Fibroblast of villous mesenchyme (primary cell): ENCODE results near the gene SLC16A3. TPM values are rescaled to one million over a fixed set of nuclear protein-coding genes. Genes with fewer than 3 reads are reported as not detected.

ENCODE experiments used
- DNase-seq: peaks from one replicate; pipeline ENCODE4 v3.0.0-alpha.2; 2010; ENCODE audit warnings: low read depth
- H3K4me3 ChIP-seq: 2 replicates; pipeline ENCODE4 v1.5.1; 2011; ENCODE audit warnings: low read depth, mild to moderate bottlenecking, low read length
- CTCF ChIP-seq: IDR thresholded peaks from 2 replicates; pipeline ENCODE4 v1.5.1; 2012; ENCODE audit warnings: low read depth, mild to moderate bottlenecking, low read length; ENCODE audit not compliant: insufficient read depth
- total RNA-seq: library from RNA; depleted of rRNA; stranded (reverse); fragments of >200 nt; gene quantifications from 2 replicates; pipeline ENCODE4 v1.2.3, GENCODE V29; 2012

The SLC16A3 gene
- total RNA-seq, 1 donor = 174 TPM

DNA sequence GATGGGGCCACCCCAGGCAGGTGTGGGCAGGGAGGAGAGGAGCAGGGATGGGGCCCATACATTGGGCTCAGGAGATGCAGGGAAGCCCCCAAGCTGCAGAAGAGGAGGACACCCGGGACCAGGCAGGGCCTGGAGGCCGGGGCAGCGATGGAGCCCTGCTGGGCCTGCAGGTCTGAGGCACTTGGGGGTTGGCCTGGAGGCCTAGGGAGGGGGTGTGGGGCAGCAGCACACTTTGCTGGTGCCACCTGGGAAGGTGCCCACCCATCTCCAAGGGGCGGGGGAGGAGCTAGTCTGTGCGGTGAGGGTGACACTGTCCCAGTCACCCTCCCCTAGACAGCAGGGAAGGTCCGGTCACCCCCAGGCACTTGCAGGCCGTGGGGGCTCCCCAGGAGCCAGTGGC lies 9.8 kb upstream of the SLC16A3 start:
- TF ChIP-seq CTCF = no peak

DNA sequence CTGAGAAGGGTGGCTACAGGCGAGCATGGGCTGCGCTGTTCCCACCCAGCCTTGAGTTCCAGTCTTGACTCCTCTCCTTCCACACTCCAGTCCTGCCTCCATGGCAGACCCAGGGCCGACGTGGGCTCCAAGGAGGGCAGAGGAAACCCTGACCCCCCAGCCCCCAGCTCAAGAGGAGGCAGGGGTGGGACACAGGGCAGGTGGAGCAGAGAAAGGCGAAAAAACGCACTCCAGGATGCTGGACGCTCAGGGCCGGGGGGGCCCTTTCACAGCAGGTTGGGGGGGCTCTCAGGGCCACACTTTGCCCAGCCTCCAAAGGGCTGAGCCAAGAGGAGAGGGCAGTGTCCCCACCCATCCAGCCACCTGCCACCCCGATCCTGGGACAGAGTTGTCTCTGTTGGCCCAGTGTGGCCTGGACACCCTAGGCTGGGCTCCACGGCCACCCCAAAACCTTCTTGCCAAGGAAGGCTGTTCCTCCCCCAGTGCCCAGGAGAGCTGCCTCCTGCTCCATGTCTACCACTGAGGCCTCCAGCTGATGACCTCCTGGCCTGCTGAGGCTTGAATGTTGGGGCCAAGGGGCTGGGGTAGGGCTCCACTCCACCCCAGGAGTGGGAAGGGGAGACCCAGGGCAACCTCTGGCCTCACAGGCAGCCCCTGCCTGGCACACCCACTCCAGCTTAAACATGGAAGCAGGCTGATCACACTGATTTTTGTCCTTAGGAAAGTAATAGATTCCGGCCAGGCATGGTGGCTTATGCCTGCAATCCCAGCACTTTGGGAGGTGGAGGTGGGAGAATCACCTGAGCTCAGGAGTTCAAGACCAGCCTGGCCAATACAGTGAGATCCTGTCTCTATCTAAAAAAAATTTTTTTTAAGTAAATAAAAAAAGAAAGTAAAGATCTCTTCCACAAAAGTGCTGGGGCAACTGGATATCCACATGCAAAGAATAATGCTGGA lies 8.8 kb upstream of the SLC16A3 start:
- H3K4me3 ChIP-seq = no peak overlapping the region
- no peak for TF ChIP-seq CTCF
- no peak for DNase-seq

More for the DNA sequence above, 9.8 kb upstream of the SLC16A3 start:
- no peak for DNase-seq
- no peak overlapping the region for H3K4me3 ChIP-seq

- DNase-seq = no peak
- TF ChIP-seq CTCF = no peak
- no peak overlapping the region for H3K4me3 ChIP-seq
Measured at GRCh38 chr17:82221341-82221902, 7.4 kb upstream of the SLC16A3 start.

DNA sequence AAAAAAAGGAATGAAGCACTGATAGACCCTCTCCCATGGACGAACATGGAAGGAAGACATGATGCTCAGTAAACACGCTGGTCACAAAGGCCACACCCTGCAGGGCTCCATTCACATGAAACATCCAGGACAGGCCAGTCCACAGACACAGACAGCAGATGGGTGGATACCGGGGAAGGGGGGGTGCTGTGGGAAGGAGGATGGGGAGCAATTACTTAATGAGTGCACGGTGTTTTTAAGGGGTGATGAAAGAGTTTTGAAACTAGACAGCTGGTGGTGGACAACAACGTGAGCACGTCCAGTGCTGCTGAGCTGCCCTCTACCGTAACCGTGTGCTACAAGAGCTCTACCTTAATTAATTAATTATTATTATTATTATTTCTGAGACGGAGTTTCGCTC lies 6.0 kb upstream of the SLC16A3 start:
- no peak for TF ChIP-seq CTCF
- DNase-seq = peak; percentile 78
- no peak overlapping the region for H3K4me3 ChIP-seq

- no peak for TF ChIP-seq CTCF
- DNase-seq = no peak
- no peak overlapping the region for H3K4me3 ChIP-seq
Measured at GRCh38 chr17:82223517-82223916, 5.3 kb upstream of the SLC16A3 start.

DNA sequence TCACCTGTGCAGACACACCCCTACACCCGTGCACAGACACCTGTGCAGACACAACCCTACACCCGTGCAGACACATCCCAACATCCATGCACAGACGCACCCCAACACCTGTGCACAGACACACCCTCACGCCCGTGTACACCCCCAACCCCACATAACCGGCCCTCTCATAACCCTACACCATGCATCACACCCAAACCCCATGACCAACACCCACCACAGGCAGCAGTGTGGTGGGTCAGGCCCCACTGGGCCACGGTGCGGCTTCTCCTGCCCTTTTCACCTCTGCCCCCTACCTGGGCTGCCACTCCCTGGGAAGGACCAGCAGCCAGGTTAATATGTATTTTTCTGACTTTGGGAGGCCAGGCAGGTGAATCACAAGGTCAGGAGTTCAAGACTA lies 4.2 kb upstream of the SLC16A3 start:
- H3K4me3 ChIP-seq = no peak overlapping the region
- no peak for DNase-seq
- TF ChIP-seq CTCF = no peak
